Heart right ventricle (tissue), 16 donors: ENCODE data around the gene BZW2. TPM values are rescaled to one million over a fixed set of nuclear protein-coding genes. Genes with fewer than 3 reads are reported as not detected.

Source experiments
- ATAC-seq, 8 donors: fragments of 200-7000 bp; cut with Tn5 transposase; one replicate each; pipeline ENCODE4 v1.9.1; 2020; ENCODE audit warnings: mild to moderate bottlenecking in 8 of 8, moderate library complexity in 8 of 8, moderate number of reproducible peaks in 1 of 8
- DNase-seq, 2 donors: peaks; one replicate each; pipeline ENCODE4 v3.0.0-alpha.2; 2020
- H3K27ac ChIP-seq, 10 donors: fragments of 200-600 bp; sonication (generic) in 2 of 10; one replicate each; pipeline versions ENCODE4 v1.5.0 to v1.8.0; 2020 to 2022; ENCODE audit warnings: mild to moderate bottlenecking in 3 of 10
- H3K27me3 ChIP-seq, 7 donors: fragments of 200-600 bp; one replicate each; pipeline ENCODE4 v1.8.0; 2021 to 2022; ENCODE audit warnings: mild to moderate bottlenecking in 2 of 7
- H3K36me3 ChIP-seq, 9 donors: fragments of 200-600 bp; sonication (generic) in 1 of 9; one replicate each; pipeline versions ENCODE4 v1.5.0 to v1.8.0; 2020 to 2022; ENCODE audit warnings: mild to moderate bottlenecking in 2 of 9
- H3K4me1 ChIP-seq, 9 donors: fragments of 200-600 bp; sonication (generic) in 1 of 9; one replicate each; pipeline versions ENCODE4 v1.5.0 to v1.8.0; 2020 to 2022; ENCODE audit warnings: mild to moderate bottlenecking in 4 of 9
- H3K4me3 ChIP-seq, 10 donors: fragments of 200-600 bp; sonication (generic) in 2 of 10; one replicate each; pipeline versions ENCODE4 v1.5.0 to v1.8.0; 2020 to 2022; ENCODE audit warnings: mild to moderate bottlenecking in 7 of 10, moderate library complexity in 2 of 10
- H3K9me3 ChIP-seq, 11 donors: fragments of 200-600 bp in 10 of 11; sonication (generic) in 2 of 11; one replicate each; pipeline versions ENCODE4 v1.5.0 to v1.8.0; 2013 to 2022; ENCODE audit warnings: mild to moderate bottlenecking in 2 of 11, control low read depth in 1 of 11, moderate library complexity in 1 of 11
- CTCF ChIP-seq, 9 donors: fragments of 200-600 bp; sonication (generic) in 2 of 9; IDR thresholded peaks; one replicate each; pipeline versions ENCODE4 v1.5.0 to v1.8.0; 2021 to 2022; ENCODE audit warnings: antibody characterized with exemption in 9 of 9, mild to moderate bottlenecking in 5 of 9, moderate library complexity in 1 of 9
- WGBS, 2 donors: extraction: QIAGEN DNeasy Blood & Tissue Kit; methylation state at CpG; one replicate each; pipeline ENCODE4 v1.1.7; 2013; ENCODE audit warnings: inconsistent platforms in 1 of 2; 5-methylcytosine and 5-hydroxymethylcytosine counted together
- intact Hi-C, 10 donors: fragments of 100-400 bp; cut with DNase I; formaldehyde crosslinking; loops; one replicate each; pipeline versions ENCODE4 v1.11.1 to v1.14.2; 2022
- long read RNA-seq, 3 donors: library from polyadenylated mRNA; unstranded; transcript quantifications; one replicate each; pipeline ENCODE4 v2.0.0, GENCODE V29; 2020 to 2021
- polyA plus RNA-seq, 2 donors: library from polyadenylated mRNA; stranded (reverse); fragments of 200-250 nt; gene quantifications; one replicate each; pipeline ENCODE4 v1.2.3, GENCODE V29; 2013
- total RNA-seq, 10 donors: library from RNA; stranded (reverse); fragmentation: NEBNext Ultra II Directional in 3 of 10; extraction: Animal tissue kit (Norgen Biotek cat#: 25700) in 3 of 10; gene quantifications; one replicate each; pipeline versions ENCODE4 v1.2.1 to v1.2.4, GENCODE V29; 2021 to 2023
- donor health status: Arrhythmogenic right ventricular cardiomyopathy.
- donor health status: ischemic (EF 13 %, LVEDD 7.1; RV severe dilation, severe dysfunction).
- donor health status: healthy with polysubstance abuse.
- donor health status: DM: no; HTN: yes; CAD: no.
- donor health status: DM: no; HTN: no; CAD: no.
- donor health status: ischemic (EF 25% LVEDD 6.9; RV normal size, moderate dysfunction).
- donor health status: ischemic (EF 25% LVEDD 5.7; RV mildly dilated, moderate dysfunction).
- donor health status: healthy.
- donor health status: DM: yes; HTN: yes; CAD: no.
- donor health status: Ischemic cardiomyopathy.
- donor health status: ischemic (EF 35%, LVEDD 5.7; RV mildly dilated, moderate dysfunction).
- donor health status: nonischemic (EF 11% LVEDD 7.7; RV severe dilation, severe dysfunction).
- donor health status: DM: yes; HTN: yes; CAD: no.
- donor health status: PGD.
- donor health status: ischemic (EF 29% LVEDD 5.4; RV normal size, mild dysfunction).
- donor health status: nonischemic (EF 23%, LVEDD 6.1; RV moderate dilation, normal function).

BZW2 gene
- 100 to 1,000 TPM; 231 to 470 (median 351) TPM for total RNA-seq
- polyA plus RNA-seq: 100 to 1,000 TPM; 147 to 177 TPM
- long read RNA-seq, donor 1, transcript BZW2-201 (12 exons, 1,860 nt): major isoform, 41 of 166 reads
- long read RNA-seq, donor 1, partial matches to known transcripts: 54 of 166 reads
- long read RNA-seq, donor 1, other reads (novel, unspliced or antisense): 63 of 166 reads
- long read RNA-seq, donor 2, transcript BZW2-207 (12 exons, 1,862 nt): minor isoform, 6 of 257 reads
- long read RNA-seq, donor 2, transcript BZW2-201 (12 exons, 1,860 nt): major isoform, 53 of 257 reads
- long read RNA-seq, donor 2, partial matches to known transcripts: 66 of 257 reads
- long read RNA-seq, donor 2, other reads (novel, unspliced or antisense): 129 of 257 reads
- long read RNA-seq, donor 3, transcript BZW2-201 (12 exons, 1,860 nt): major isoform, 109 of 382 reads
- long read RNA-seq, donor 3, transcript BZW2-207 (12 exons, 1,862 nt): minor isoform, 31 of 382 reads
- long read RNA-seq, donor 3, partial matches to known transcripts: 124 of 382 reads
- long read RNA-seq, donor 3, other reads (novel, unspliced or antisense): 113 of 382 reads

DNA sequence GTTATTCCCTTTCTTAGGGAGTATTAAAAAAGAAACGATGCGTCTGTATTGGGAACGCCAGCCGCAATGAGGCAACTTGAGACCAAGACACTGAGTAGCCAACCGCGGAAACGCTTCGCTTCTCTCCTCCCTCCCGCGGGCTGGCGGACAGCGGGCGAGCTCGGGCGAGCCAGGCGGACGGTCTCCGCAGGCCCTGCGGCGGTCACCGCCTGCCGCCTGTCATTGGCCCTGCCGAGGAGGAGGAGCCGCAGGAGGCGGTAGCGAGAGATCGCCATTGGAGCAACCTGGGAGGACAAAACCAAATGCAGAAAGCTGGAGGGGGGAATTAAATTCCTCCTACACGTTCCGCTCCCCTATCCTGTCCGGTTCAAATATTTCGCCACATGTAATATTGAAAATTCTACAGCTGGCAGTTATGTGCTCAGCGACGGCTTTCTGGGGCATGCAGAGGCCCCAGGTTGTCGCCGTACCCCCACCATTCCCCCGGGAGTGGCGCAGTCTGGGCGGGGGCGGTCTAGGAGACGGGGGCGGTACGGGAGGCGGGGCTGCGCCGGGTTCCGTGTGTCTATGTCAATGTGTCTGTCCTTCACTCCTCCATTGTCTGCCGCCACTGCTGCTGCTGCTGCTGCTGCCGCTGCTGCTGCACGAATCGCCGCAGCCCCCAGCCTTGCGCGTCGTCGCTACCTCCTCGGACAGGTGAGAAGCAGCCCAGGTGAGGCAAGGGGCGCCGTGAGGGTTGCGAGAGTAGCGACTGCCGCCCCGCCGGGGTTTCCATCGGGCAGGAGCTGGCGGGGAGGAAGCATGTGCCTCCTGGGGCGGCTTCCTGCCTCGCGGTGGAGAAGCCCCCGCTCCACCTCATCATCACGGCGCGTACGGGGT lies at the start of gene BZW2, which contains the start of gene ANKMY2:
BZW2 (plus strand) TSS at position 589 of the 879 bp plus-strand sequence. CDS start 19,263 bp downstream, outside the sequence.
ANKMY2 (minus strand) TSS at position 162 of the 879 bp plus-strand sequence. CDS start 181 bp downstream, outside the sequence.
- intact Hi-C loops: loop anchor here in 3 of 10 donors (5.0 to 10.0 kb wide), 3 partner anchors 49 to 106 kb away; partner anchors contain the start of gene TSPAN13 (in 1 of the 3)
- DNase-seq (peak; percentile 95), ATAC-seq (peak; percentile 94 to 97 (median 96))
- Histone ChIP-seq H3K27me3 (no peaks in the 10 kb centered on the region), H3K36me3 (peaks cover 0 to 6% (median 0%) of the 10 kb centered on the region in 9 donors), H3K27ac (peak within 1 kb of the TSS; percentile 73 to 98 (median 92)), H3K4me3 (peak within 1 kb of the TSS; percentile 74 to 98 (median 90)), H3K4me1 (peaks cover 6 to 80% (median 64%) of the 10 kb centered on the region in 9 donors), H3K9me3 (no peaks in the 10 kb centered on the region)
- 1% methylated on average over 63 to 73 of the region's 73 CpGs for WGBS, 2 donors
- TF ChIP-seq CTCF (IDR thresholded peaks at IDR 0.05): peak in 4 of 9 donors; percentile 13 to 46 (median 26)

DNA sequence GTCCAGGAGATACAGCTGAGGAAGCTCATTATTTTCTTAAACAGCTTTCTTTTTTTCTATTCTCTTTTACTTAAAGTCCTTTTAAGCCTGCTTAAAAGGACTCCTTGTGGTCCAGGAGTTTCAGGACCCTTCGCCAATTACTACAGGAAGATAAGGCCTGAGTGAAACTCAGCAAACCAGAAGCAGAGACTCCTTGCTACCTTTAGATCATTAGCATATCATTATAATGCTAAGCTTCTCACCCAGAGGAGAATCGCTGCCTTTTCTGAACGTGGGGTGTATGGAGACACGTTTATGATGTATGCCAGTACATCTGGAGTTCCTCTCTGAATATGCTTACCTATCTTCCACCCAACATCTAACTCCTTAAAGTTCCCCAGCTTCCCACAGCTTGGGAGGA lies 48.0 kb upstream of the BZW2 start:
- TF ChIP-seq CTCF (IDR thresholded peaks at IDR 0.05): no peak
- intact Hi-C loops: no loop called here

GRCh38 chr7:16599860-16600259 lies 46.1 kb upstream of the BZW2 start:
- Histone ChIP-seq H3K4me3 (no peak overlapping the region), H3K9me3 (no peaks in the 10 kb centered on the region), H3K27me3 (no peaks in the 10 kb centered on the region), H3K27ac (no peak overlapping the region), H3K36me3 (peaks cover 0 to 81% (median 45%) of the 10 kb centered on the region in 9 donors), H3K4me1 (no peaks in the 10 kb centered on the region)
- DNase-seq (no peak), ATAC-seq (no peak)
- intact Hi-C loops: no loop called here
- 84 to 90% methylated on average over 7 of the region's 7 CpGs for WGBS, 2 donors
- no peak for TF ChIP-seq CTCF (IDR thresholded peaks at IDR 0.05)

More for the DNA sequence above, 48.0 kb upstream of the BZW2 start:
- ATAC-seq (no peak), DNase-seq (no peak)
- no peaks in the 10 kb centered on the region for H3K4me1 ChIP-seq
- H3K9me3 ChIP-seq: no peaks in the 10 kb centered on the region
- 51 to 64% methylated on average over 4 of the region's 4 CpGs for WGBS, 2 donors
- H3K4me3 ChIP-seq: no peak overlapping the region
- peaks cover 0 to 63% (median 30%) of the 10 kb centered on the region in 9 donors for H3K36me3 ChIP-seq
- H3K27me3 ChIP-seq: no peaks in the 10 kb centered on the region
- H3K27ac ChIP-seq: no peak overlapping the region

GRCh38 chr7:16603633-16604032 lies 42.3 kb upstream of the BZW2 start:
- peaks cover 0 to 100% (median 64%) of the 10 kb centered on the region in 9 donors for H3K36me3 ChIP-seq
- no peak for DNase-seq

More at GRCh38 chr7:16603633-16604032, 42.3 kb upstream of the BZW2 start:
- Histone ChIP-seq H3K4me3 (no peak overlapping the region), H3K27me3 (no peaks in the 10 kb centered on the region), H3K27ac (no peak overlapping the region), H3K9me3 (no peaks in the 10 kb centered on the region), H3K4me1 (no peaks in the 10 kb centered on the region)
- ATAC-seq: no peak
- intact Hi-C loops: no loop called here
- TF ChIP-seq CTCF (IDR thresholded peaks at IDR 0.05): no peak
